A673 (cell line): ENCODE data around the gene SMAD1.

Experiments used
- CTCF ChIP-seq: fragments of 300-800, 200-600 bp; sonication (generic); conservative IDR thresholded peaks from 2 replicates; pipeline ENCODE4 v1.5.1; 2017; ENCODE audit warnings: low read depth, mild to moderate bottlenecking, antibody characterized with exemption, low read length, moderate library complexity, mixed read lengths
- EZH2 ChIP-seq: fragments of 200-600 bp; sonication (generic); IDR thresholded peaks from 2 replicates; pipeline ENCODE4 v1.6.1; 2017; ENCODE audit warnings: borderline replicate concordance, low read depth, mild to moderate bottlenecking, mixed read lengths, antibody characterized with exemption, low read length; ENCODE audit not compliant: poor library complexity, severe bottlenecking

- TF ChIP-seq CTCF: no peak
- no peak for TF ChIP-seq EZH2
Observed at GRCh38 chr4:145489556-145489955, 7.9 kb downstream of the SMAD1 start.
